NCI-H82 treated with DMSO at 0.1 percent for 48 hours (cell line): Measurements from ENCODE around the gene HDGFL3.
A peak's percentile ranks its signal among the peaks of the same experiment; 100 is the strongest.

Experiments
- DNase-seq: peaks from one replicate; lab custom pipeline; 2025; ENCODE audit not compliant: unreplicated experiment; lab: John Stamatoyannopoulos, UW

The HDGFL3 gene

DNA sequence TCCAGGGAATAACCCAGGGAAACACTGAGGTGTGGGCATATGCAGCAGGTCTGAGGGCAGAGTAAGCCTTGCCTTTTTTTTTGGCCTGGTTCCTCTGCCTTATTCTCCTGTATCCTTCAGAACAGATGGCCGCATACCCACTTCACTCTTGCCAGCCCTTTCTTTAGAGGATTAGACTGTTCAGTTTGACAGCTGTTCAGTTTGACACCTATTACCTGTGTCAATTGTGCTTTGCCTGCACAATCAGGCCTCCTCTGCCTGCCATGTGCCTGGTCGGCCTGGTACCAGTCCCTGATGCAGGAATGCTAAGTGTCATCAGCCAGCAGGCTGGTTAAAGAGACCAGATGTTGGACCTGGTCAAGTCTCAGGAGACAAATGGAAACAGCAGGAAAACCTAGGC is 77.8 kb downstream of the HDGFL3 start:
- peak; percentile 83 for DNase-seq

DNA sequence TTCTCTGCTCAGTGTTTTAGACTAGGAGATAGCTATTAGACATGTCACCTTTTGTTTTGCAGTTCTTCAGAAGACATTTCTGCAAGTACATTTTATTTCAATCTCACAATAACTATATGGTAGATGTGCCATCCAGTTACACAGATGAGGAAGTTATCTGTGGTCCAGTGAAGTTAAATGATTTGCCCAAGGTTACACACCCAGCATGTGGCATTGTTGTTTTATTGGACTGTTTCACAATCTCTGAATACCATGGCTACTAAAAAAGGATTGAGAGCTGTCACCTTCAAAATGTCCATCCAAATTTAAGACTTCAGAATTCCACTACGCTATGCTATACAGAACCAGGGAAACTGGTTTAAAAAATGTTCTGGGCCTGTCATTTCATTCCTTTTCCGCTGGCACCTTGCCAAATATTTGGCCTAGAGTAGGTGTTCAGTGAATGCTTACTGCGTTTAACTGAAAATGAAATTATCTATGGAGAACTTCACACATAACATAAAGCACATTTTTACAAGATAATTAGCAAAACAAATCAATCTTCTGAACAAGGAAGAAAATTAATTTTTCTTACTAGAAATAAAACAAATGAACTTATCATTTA is 80.0 kb downstream of the HDGFL3 start:
- no peak for DNase-seq

DNA sequence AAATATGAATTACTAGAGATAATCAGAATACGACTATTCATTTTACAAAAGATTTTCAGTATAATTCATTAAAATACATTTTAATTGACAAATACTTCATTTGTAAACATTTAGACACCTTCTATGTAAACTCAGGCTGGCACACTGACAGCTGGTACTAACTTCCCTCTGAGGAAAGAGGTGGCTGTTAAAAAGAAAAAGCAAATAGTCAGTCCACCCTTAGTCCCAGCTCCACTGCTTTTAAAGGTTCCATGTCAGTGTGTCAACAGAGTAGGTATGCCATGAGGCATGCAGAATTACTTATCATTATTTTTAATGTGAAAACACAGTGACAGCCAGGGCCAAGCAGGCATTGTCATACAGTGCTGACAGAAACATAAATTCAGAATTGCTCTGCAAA is 84.1 kb downstream of the HDGFL3 start:
- DNase-seq, result no peak

DNA sequence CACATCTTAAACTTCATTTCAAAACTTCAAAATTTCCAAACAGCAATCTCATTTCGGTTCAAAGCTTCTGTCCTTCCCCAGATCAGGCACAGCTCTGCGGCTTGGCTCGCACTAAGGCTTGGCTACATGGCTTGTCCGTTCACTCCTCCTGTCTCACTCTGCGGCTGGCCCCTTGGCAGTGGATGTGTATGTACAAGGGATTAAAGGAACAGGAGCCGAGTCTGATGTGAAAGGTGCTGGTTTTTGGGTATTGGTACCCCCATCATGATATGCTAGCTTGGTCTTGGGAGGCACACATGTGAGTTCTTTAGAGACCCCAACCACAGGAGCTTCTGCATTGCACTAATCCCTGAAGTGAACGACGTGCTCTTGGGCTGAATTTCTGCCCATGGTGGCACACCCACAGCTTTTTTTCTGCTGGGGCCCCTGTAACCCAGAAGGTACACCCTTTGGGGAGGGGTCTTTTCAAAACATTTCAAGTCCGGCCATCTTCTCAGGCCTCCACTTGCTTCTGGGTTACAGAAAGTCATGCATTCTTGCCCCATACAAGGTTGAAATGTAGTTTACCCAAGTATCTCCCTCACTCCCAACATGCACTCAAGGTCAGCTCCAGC is 87.5 kb downstream of the HDGFL3 start:
- DNase-seq, result no peak

DNA sequence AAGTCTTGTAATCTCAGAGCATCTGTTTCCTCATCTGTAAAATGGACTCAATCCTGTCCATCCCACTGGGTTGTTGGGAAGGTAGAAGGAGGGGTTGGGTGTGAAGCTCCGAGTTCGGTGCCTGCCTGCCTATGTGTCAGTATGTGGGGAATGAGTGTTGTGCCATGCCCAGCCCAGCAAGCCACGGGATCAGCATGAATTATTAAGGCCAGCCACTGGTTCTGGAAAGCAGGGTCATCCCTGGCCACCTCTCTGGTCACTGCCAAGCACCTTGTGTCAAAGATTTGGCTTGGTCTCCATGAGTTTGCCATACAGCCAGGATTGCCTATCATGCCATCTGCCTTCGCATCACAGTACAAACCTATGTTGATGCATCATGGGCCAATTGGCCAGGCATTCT is 88.7 kb downstream of the HDGFL3 start:
- DNase-seq, result no peak

DNA sequence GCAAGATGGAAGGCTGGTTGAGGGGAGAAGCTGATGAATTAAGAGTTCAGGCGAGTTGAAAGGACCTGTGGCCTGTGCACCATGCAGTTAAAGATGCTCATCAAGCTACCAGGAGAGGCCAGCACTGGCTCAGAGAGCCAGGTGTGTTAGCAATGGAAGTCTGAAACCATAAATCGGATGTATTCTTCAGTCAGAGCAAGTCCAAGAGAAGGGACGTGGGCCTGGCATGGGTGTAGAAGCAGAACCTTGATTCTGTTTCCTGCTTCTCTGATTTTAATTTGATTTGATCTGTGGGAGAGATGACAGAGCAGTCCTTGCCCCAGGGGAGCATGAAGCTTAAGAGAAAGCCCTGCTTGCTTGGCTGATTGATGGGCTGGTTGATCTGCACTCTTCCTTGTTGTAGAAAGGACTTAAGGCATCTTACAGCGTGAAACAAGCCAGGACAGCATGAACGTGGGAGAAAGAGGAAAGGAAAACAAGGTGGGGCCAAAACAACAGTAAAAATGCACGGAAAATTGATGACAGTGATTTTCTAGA is 89.3 kb downstream of the HDGFL3 start:
- DNase-seq, result no peak

DNA sequence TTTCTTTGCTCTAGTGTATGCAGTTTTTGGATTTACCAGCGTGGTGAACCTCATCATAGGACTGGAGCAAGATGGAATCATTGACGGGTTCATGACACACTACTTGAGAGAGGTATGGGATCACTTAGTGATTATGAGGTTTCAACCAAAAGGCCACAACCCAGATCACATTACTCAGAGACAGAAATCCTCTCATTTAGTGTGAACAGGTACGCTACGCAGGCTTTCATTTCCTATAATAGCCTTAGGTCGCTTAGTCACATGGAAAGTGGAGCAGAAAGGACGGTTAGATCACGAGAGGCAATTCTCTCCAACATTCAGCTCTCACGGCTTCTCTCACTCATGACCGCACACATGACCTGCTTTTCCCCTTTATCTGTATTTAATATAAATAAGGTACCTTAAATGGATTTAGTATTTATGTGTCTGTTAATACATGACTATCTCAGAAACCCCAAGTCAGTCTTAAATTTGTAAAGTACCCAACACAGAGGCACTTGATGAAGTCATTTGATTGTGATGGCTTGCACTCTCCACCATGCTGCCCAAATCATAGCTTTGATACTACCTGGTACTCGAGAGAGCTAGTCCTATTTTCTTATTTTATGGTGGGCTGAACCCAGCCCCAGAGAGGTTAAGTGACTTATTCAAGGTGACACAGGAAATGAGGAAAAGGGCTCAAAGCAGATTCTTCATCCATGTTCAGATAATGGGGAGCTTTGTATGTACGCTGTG is 91.6 kb downstream of the HDGFL3 start:
- no peak for DNase-seq

DNA sequence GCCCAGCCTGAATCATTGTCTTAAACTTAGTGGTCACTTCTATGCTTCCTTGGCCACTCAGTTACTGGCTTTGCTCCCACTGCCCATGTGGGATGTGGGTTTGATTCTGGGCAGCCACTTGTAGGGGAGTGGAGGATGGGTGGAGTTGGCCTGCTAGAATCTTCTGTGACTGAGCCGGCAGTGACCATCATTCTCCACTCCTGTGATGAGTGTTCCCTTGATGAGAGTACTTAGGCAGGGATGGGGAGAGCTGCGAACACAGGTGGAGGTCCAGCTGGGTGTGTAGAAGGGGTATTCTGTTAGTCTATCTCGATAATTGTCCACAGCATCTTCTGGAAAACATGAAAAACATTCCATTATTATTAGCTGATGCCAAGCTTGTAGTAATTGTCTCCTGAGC is 92.2 kb downstream of the HDGFL3 start:
- DNase-seq, result no peak

DNA sequence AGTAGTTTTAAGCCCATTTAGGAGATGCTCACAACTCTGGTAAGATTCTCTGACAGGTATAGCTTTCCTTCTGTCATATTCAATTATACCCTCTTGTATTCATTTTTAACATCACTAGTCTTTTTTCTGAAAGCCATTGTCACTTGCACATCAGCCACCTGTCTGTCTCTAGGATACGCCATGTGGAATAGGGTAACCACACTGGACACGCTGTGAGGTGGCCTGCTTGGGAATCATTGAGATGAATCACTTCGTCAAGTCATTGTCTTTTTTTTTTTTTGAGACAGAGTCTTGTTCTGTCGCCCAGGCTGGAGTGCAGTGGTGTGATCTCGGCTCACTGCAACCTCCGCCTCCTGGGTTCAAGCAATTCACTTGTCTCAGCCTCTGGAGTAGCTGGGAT is 92.8 kb downstream of the HDGFL3 start:
- DNase-seq, result no peak

DNA sequence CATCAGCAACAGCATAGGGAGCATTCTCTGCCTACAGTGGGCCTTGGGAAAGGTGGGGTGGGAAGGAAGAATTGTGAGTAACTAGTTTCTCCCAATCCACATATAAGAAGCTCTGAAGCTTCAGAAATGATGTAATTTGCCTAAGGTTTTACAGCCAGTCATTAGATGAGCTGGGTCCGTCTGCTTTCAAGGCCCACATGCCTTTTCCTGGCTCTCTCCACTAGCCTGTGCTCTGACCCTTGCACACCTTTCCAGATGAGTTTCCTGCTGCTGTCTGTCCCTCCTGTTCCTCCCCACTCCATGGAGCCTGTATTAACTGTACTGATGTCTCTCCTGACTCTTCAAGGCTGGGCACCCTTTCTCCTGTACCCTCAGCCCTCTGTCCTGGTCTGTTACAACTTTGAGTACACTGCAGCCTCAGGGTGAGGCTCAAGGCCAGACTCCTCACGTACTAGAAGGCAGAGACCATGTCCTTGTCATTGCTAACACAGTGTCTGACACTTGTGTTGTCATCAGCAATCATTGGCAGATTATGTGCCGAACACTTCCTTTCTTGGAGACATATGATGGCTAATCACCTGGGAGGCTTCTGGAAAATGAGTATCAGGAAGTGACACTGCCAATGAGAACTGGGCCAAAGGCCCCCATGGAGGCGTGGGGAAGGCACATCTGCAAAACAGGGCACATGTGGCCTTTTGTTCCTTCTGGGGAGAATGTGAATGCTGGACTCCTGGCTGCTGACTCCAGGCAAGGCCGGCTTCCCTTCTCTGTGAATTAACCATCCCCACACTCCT is 93.5 kb downstream of the HDGFL3 start:
- DNase-seq, result no peak

DNA sequence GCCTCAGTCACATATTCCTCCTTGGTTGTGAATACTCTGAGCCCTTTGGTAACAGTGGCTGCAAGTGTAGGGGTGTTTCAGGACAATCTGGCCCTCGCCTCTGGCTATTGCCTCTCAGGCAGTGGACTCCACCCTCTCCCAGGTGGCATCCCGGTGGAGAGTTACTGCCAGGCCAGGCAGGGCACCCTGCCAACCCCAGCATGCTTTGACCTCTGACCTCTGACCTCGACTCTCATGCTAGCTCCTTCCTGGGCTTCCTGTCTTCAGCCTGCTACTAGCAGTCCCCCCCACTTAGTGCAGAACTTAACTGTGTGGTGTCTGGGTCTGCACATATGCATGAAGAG is 94.7 kb downstream of the HDGFL3 start:
- no peak for DNase-seq

DNA sequence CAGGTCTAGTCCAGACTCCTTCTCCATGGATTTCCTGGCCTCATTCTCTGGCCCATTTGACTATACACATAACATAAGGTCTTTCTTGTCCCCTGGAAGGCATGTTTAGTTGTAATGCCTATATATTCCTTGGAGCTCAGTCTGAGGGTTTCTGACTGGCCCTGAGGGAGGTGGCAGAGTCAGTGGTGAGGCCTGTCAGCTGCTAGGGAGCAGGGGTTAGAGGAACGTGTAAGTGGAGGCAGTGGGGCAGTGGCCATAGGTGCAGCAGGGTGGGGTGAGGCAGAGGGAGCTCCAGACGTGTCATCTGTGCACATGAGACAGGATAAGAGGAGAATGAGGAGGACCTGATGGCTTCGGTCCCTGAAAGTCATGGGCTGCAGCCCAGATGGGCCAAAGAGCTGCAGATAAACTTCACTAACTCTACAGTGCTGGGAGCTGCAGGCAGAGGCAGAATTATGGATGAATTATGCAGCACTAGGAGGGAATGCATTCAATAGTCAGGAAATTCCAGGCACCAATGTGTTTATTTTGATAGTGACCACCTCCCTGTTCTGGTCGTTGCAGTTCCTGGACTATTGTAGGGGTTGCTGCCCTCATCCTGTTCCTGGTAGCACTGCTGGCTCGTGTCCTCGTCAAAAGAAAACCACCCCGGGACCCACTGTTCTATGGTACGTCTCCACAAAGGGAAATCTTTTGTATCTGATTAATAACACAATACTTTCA is 95.2 kb downstream of the HDGFL3 start:
- DNase-seq, result no peak

DNA sequence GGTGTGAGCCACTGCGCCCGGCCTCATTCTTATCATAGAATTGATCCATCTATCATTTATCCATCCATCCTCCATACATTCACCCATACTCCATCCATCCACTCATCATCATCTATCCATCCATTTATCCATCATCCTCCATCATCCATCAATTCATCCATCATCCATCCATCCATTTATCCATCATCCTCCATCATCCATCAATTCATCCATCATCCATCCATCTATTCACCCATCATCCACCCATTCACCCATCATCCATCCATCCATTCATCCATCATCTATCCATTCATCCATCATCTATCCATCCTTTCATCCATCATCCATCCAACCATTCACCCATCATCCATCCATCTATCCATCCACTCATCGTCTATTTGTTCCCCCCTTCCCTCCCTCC is 96.5 kb downstream of the HDGFL3 start:
- DNase-seq, result no peak

DNA sequence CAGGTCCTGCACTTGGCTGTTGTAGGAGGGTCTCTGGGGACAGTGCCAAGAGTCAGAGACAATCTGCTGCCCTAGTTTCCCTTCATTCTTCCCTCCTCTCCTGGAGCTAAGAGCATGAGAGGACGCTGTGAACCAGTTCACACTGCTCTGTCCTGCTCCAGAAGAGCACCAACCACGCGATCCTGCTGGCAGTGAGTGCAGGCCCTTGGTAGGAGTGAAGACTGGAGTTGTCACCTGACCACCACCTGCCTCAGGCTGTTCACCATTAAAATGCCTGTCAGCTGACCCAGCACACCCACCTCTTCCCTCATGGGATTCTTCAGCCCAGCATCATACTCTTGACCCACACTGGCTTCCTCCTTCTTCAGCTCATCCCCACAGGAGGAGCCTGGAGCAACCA is 97.2 kb downstream of the HDGFL3 start:
- DNase-seq, result no peak

DNA sequence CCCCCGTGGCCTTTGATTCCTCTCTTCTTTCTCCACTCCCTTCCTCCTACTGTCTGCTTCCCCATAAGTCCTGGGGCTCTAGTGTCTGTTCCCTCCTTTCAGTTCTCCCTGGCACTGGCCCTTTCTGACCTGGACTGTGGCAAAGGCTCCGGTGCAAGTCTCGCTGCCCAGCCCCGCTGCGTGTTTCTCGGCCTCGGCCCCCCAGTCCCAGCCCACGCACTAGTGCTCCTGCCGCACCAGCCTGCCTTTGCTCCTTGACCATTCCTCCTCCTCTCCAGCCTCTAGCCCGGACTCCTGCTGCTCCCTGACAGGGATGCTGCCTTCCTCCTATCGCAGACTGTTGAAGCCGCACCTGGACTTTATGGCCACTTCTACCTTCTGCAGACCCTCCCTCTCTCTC is 98.1 kb downstream of the HDGFL3 start:
- DNase-seq, result no peak

DNA sequence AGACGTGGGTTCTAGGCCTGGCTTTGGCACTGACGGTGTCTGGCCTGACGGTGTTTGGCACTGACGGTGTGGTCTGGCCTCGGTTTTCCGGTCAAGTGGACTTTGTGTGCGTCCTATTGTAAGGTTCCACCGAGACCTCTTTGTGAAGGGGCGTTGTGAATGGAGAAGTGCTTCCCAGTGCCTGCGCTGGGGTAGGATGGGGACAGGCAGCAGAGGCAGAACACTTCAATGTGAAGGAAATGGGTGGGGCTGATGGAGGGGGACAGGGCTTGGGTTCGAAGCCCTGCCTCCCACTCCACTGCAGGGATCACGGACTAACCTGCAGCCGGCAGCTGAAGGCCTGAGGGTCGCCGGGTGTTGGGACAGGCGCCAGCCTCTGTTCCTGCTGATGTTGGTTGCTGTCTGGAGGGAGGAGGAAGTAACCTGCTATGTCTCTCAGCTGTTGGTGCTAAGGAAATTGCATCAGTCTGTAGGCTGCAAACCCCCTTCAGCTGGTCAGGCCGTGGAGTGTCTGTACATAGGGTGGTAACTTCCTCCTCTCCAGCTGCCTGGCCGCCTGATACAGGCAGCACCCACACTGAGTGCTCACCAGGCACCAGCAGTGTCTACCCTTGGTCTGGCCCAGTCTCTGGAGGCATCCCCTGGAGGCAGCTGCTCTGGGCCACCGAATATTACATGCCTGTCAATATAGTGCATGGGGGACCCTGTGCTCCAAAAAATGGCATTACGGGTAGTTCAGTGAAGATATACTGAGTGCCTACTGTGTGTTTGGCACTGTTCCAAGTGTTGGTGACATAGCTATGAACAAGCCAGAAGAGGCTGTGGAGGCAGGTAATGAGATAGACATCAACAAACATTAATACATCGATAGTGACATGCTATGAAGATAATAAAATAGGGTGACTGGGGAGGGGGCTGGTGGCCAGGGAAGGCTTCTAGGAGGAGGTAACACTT is 99.1 kb downstream of the HDGFL3 start:
- no peak for DNase-seq

DNA sequence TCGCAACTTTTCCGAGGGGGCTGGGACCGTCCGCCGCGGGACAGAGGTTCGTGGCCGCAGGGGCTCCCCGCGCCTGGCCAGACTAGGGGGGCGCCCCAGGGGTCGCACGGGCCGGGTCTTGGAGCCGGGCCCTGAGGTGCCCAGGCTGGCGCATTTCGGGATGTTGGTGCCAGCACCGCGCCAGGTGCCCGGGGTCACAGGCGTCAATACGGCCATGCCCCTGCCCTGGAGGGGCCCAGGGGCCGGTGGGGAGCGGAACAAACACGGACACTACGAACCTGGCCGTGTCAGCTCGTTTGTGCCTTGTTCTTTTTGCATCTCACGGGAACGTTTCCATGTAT is 99.8 kb downstream of the HDGFL3 start:
- no peak for DNase-seq

DNA sequence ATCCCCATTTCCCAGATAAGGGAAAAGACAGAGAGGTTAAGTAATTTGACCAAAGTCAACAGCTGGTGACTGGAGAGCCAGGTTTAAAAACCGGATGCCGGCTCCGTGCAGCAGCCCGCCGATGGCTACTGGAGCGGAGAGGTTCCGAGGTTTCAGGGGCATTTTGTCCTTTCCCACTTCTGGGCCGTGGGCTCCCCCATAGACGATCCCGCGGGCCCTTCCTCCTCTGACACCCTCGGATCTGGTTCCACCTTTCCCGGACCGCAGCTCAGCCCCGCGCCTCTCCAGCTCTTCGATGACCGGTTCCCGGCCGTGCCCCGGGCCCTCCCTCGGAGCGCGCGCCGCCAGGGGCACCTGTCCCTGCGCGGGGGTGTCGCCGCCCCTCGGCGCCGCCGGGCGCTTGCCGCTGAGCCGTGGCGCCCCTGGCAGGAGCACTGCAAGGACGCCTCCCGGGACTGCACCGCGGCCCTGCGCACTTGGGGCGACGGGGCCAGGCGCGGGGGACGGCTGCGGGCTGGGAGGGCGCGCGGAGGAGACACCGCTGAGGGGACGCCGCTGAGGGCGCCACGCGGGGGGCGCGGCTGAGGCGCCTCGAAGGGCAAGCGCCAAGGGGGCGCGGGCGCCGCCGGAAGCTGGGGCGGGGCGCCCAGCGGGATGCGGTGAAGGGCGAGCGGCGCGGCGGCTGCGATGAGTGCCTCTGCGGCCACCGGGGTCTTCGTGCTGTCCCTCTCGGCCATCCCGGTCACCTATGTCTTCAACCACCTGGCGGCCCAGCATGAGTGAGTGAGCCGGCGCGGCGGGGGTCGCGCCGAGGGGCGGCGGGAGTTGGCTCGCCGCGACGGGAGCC is 100.4 kb downstream of the HDGFL3 start, which contains the start of gene TM6SF1:
TSS of gene TM6SF1 (plus strand) at position 652 of the 847 bp plus-strand sequence. CDS start at position 688, 36 bp downstream.
- no peak for DNase-seq

DNA sequence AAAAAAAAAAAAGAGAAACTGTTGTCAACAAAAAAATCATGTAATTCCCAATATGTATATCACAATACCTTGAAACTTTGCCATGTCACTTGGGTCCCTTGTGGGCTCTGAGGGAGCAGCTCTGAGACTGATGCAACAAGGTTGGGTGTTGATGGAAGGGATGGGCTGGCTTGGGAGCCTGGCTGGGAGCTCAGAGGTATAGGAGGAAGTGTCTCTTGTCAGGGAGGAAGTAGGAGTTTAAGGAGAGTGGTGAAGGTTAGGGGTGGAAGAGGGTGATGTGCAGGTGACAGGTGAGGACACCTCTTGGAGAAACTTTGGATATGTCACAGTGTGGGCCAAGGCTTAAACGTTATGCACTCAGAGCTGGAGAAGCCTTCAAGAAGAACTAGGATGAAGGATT is 102.2 kb downstream of the HDGFL3 start:
- no peak for DNase-seq
